Measurements from ENCODE around the gene SMARCB1.

SMARCB1 gene

DNA sequence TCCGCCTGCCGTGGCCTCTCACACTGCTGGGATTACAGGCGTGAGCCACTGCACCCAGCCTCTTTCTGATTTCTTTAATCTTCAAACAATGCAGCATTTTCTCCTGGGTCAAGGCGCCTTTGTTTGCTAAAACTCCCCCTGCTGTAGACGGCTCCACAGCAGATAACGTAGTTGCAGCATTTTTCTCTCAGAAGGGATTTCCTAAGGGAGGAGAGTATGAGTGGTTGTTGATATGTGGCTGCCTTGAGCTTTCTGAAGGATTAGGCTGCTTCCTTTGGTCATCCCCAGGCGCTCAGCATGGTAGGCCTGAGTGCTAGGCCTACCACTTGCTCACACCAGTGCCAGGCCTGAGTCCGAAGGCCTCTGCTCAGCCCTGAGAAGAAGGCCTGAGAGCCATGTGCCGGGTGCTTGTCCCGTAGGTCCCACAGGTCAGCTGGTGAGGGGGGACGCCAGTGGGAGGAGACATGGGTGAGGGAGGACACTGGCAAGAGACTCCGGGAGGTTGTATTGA is 18.1 kb downstream of the SMARCB1 start:
- DNase-seq, result no peak

DNA sequence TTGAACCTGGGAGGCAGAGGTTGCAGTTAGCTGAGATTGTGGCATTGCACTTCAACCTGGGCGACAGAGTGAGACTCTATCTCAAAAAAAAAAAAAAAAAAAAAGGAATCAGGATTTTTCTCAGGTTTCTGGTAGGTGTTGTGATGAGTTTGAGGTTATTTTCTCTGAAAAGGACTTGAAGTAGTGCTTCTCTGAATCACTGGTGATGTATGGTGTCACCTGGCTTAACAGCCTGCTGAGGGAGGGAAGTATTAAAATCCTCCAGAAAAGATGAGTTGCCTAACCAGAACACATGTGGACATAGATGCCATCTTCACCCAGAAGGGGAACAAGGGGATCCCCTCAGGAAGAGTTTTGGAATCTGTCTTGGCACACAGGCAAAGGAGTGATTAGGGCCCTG is 20.1 kb downstream of the SMARCB1 start:
- no peak for DNase-seq

DNA sequence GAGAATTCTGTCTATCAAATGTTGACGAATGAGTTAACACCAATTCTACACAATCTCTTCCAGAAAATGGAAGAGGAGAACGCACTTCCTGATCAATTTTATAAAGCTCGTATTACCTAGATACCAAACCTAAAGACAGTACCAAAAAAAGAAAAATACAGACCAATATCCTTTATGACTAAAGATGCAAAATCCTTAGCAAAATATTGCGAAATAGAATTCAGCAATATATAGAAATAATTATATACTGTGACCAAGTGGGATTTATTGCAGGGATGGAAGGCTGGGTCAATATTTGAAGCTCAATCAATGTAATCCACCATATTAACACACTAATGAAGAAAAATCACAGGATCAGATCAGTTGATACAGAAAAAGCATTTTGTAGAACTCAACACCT is 25.6 kb downstream of the SMARCB1 start:
- no peak for DNase-seq

DNA sequence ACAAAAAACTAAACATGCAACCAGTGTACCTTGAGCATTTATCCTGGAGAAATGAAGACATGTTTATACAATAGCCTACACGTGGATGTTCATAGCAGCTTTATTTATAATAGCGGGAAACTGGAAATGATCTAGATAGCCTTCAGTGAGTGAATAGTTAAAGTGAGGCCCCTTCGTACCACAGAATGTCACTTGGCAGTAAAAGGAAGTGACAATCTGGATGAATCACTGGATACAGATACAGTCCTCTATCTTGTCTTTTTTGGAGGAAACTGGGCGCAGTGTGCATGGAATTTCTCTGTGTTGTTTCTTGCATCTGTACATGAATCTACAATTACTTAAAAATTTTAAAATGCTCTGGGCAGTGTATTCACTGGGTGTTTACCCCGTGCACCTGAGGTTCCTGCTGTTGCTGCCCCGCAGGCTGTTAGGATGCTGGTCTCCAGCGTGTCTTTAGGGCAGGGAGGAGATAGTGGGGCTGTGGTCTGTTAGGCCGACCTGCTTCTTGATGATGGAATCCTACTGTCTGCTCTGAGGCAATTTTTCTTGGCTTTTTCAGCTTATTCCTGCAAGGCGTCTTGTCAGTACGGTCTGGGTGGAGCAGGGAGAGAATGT is 28.9 kb downstream of the SMARCB1 start:
- no peak for DNase-seq

DNA sequence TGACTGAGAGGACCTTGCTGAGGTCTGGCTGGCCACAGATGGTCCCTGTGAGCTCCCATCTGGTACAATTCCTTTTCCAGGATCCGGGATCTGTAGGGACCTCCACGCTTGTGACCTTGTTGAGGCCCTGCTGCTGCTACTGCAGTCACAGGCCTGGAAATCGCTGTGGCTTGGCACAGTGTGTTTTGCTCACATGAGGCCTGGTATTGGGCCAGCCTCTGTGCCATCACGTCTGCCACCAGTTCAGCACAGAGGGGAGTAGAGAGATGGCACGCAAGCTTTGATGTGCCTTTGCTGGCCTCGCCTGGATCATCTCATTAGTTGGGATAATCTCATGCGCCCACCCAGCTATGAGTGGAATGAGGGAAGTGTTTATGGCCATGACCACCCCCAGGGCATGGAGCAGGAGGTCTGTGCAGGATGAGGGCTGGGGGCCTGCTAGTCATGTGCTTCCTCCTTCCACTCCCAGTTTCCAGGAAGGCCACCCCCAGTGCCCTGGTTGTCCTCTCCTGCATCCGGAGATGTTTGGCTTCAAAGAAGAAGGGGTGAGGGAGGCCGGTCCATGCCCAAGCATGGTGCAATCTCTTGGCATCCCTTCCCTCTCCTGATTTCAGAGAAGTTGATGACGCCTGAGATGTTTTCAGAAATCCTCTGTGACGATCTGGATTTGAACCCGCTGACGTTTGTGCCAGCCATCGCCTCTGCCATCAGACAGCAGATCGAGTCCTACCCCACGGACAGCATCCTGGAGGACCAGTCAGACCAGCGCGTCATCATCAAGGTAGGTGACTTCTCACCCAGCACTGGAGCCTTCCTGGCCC is 29.6 kb downstream of the SMARCB1 start:
- DNase-seq, result no peak

DNA sequence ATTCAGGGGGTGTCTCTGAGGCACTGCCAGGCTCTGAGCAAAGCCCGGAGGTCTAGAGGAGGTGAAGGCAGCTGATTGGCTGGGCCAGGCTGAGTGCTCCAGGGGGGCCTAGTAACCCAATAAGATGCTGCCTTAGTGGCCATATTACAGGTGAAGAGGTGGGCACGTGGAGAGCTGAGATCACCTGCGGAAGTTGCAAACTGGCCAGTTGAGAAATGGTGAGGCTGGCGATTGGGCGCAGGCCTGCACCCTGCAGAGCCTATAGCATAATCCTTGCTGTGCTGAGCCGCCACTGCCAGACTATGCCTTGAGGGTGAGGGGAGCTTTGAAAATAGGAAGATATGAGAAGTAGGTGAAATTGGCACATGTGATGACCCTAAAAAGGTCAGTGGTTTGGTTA is 30.4 kb downstream of the SMARCB1 start:
- DNase-seq, result no peak

DNA sequence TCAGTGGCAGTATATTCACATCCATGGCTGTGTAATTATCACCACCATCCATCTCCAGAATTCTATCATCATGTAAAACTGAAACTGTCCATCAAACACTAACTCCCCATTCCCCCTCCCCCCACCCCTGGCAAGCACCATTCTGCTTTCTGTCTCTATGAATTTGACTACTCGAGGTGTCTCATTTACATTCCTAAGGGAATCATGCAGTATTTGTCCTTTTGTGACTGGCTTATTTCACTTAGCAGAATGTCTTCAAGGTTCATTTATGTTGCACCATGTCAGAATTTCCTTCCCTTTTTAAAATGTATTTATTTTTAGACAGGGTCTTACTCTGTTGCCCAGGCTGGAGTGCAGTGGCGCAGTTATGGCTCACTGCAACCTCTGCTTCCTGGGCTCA is 31.8 kb downstream of the SMARCB1 start:
- no peak for DNase-seq

DNA sequence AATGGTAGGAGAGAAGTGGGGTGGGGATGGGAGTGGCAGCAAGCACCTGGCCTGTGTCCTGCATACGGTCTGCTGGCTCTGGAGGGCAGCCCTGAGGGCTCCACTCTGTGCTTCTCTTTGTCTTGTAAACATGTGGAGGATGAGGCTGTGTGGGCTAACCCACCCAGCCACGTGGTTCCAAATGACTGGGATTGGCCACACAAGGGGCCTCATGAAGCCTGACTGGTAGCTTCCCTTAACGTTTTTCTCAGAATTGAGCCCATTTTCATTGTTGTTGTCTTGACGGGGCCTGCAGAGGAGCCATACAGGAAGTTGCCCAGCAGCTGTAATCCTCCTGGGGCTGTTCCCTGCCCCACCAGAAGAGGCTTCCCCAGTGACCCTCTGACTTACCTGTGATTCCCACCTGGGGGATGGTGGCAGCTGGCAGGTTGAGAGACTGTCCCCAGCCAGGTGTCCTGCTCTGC is 34.0 kb downstream of the SMARCB1 start:
- DNase-seq, result peak; percentile 15

DNA sequence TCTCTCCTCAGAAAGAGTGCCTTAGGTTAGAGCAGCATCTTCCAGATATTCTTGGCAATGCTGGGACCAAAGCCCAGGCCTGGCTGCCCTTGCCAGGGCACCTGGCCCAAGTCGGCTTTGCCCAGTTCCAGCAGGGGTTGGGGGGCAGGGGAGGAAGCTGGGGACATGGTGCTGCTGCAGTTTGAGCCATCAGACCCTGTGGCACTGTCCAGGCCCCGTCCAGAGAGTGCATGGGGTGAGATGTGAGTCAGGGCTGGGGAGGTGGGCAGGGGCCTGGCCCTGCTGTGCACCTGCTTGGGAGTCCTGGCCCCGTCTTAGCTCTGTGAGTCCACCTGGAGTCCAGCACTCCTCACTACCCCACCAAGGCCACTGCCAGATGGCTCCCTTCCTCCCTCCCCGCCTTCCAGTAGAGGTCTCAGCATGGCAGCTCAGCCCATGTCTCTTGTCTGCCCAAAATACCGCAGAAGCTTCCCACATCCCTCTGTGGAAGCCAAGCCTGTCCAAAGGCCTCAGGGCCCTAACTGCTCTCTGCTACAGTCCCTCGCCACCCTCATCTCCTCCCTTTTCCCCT is 35.4 kb downstream of the SMARCB1 start:
- no peak for DNase-seq

DNA sequence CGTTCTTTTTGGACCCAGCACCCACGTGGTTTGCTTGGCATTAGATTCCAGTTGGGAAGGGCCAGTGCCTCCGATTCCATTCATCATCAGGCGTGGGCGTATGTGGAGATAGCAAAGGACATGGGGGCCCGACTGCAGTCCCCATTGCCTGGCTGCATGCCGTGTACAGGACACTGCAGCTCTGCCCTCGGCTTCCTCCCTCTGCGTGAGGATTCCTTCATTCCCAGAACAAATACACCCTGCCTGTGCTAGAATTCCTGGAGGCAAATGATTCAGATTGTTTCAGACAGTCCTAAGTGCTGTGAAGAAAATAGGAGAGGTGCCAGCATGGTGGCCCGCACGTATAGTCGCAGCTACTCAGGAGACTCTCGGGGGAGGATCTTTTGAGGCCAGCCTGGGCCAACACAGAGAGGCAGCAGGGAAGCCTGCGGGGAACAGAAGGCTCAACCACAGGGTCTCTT is 36.6 kb downstream of the SMARCB1 start:
- no peak for DNase-seq

DNA sequence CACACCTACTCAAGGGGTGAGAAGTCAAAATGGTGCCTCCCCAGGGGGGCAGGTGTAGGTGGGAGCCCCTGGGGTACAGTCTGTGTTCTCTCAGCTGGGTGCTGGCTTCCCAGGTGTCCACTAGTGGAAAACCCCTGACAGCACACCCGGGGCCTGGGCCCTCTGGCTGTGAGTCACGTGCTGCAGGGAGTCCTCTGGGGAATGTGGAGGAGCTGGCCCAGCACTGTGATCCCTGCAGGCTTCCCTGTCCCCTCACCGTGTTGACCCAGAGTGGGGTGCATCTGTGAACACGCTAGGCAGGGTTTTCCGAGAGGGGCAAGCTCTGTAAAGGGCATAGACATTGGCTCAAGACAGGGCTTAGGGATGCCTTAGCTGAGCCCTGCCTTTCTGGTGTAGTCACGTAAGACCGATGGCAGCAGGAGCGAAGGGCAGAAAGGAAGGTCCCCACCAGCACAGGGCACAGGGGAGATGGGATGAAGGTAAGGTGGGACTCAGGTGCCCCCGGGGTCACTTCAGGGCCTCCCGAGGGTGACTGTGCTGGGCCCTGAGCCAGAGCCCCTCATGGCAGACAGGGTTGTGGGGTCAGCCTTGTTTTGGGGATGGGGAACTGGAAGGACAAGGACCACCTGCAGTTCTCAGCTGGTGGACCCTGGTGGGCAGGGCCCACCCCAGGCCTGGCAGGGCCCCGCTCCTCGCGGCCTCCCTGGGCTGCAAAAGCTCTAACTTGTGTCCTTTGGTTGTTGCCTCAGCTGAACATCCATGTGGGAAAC is 37.9 kb downstream of the SMARCB1 start:
- DNase-seq, result no peak

DNA sequence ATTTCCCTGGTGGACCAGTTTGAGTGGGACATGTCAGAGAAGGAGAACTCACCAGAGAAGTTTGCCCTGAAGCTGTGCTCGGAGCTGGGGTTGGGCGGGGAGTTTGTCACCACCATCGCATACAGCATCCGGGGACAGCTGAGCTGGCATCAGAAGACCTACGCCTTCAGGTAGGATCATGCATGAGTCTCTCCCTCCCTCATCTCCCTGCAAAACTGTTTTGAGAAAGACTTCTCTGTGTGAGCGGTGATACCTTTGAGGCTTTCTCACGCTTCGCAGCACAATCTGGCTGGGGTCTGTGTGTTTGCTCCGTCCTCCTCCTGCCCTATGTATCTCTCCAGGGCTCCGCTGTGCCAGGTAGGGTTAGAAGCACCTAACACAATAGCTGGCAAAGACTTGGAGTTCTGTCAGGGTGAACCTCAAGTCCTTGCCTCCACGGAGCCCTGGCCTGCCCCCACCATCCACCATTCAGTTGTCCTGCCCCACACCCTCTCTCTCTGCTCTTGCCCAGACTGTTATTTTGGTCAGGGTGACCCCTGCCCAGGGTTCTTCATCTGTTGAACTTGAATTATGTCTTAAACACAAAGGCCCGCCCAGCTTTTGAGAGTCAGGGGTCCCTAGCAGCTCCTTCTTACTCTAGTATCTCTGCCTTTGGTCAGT is 38.6 kb downstream of the SMARCB1 start:
- DNase-seq, result no peak

DNA sequence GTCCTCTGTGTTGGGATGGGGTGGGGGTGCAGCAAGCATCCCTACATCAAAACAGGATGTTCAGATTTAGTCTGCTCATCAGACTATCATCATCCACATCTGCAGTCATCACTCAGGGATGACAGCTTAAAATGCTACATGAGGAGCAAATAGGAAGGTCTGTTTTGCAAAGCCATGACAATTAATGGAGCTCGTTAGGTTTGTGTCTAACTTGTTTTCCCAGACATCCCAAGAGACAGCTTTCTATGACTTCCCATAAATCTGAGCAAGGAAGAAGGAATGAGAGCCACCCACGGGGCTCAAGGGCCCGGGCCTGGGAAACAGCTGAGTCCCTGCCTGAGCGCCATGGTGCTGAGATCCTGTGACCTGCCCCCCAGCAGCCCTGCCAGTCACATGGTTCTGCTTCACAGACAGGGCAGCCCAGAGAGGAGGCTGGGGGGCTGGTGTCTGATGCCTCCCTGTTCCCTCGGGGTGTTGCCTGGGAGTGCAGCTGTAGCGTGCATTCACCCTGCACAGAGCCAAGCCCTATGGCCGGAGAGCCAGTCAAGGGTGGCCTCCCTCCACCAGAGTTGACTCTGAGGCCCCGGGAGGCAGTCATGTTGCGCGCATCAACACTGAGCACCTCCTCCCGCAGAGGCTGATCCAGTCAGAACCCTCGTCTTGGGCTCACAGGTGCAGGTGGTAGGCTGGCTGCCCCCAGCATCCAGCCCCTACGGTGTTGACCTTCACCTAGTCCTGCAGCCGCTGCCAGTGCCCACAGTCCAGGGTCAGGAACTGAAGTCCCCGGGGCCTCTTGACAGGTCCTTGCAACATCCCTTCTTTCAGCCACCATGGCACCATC is 40.0 kb downstream of the SMARCB1 start:
- DNase-seq, result no peak

DNA sequence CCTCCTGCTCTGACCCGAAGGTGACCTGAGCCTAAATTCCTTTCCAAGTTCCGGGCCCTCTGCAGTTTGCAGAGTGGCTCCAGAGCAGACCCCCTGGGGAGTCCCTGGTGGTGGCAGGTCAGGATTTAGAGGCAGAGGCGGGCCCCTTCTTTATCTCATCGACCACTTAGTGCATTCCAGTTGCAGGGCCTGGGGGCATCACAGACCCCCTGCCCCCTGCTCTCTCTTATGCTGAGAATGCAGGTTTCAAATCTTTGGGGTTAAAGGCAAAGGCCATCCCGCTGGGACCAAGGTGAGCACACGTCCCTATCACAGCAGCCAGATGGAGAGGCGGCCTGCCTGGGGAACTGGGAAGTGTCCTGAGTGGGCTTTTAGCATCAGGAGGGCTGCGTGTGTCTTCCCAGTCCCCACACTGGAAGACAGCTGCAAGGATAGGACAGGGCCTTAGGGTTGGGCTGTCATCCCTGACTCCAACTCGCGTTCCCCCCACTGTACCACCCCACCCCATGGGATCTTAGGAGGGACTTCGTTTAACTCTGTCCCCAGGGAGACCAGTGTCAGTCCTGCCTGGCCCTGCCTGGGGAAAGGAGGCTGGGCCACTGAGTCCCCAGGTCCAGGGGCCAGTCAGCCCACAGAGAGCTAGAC is 40.7 kb downstream of the SMARCB1 start:
- DNase-seq, result no peak

DNA sequence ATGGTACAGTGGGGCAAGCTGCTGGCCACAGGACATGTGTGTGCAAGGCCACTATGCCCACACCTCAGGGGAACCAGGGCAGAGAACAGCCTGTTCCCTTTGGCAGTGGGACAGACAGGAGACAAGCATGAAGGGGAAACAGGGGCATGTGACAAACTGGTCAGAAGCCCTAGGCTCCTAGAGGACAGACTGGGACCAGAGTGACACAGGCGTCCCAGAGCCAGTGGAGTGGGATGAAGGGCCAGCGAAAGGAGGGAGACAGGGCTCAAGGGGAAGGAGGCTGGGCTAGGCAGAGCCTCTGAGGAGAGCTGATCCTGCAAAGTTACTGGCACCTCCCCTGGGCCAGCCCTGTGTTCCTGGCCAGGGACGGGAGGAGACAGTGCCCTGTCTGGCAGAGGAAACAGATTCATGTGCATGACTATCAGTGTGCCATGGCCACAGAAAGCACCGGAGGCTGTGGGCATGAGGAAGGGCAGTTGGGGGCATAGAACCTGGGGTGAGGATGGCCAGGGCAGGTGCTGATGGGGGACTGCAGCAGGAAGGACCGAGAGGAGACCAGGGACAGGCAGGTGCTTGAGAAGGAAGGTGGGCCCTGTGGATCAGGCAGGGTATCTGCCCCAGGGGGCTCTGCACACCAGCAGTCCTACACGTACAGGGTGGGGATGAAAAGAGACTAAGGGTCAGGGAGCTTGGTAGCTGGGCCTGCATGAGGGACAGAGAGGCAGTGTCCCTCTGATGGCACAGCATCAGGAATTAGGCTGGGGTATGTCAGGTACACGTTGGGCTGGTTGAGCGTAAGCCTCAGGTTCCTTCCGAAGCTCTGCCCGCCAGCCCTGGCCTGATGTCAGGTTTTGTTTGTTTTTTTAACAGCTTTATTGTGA is 42.3 kb downstream of the SMARCB1 start:
- DNase-seq, result no peak

DNA sequence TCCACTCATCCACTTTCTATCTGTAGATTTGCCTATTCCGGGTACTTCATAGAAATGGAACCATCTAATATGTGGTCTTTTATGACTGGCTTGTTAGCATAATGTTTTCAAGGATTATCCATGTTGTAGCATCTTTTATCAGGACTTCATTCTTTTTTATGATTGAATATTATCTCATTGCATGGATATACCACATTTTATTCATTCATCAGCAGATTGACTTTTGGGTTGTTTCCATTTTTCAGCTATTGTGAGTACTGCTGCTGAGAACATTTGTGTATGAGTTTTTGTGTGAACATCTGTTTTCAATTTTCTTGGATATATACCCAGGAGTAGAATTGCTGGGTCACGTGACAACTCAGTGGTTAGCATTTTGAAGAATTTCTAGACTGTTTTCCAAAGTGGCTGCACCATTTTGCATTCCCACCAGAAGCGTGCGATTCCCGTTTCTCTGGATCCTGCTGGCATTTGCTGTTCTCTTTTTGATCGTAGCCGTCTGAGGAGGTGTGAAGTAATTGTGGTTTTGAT is 43.1 kb downstream of the SMARCB1 start:
- no peak for DNase-seq

DNA sequence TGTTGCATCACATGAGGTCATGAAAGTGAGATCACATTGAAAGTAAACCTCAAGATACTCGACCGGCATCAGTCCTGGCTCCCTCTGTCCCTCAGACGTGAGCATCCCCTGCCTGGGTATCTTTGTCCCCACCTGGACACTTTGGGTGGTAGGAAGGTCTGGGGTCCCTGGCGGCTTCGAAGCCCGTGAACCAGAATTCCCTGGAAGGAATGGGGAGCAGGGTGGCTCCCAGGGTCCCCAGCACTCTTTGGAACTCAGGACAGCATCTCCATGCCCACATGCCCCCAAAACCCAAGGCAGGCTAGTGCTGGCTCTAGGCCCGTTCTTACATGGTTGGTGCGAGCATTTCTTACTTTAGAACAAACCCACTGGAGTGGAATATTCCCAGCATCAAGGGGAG is 44.5 kb downstream of the SMARCB1 start:
- no peak for DNase-seq

DNA sequence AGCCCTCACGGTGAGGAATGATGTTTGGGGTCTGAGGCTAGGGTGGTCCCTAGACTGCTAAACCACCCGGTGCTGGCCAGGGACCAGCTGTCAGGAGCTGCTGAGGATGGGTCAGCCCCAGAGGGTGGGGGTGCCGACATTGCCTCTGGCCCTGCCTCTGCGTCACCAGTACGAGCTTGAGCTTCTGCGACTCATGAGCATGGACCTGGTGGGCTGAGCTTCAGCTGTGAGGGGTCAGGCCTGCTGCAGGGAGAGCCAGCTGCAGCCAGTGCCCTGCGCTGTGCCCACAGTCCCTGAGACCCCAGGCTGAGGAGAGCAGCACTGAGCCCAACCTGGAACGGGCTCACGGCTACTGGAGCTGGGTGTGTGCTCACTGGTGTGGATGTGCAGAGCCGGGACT is 45.0 kb downstream of the SMARCB1 start:
- DNase-seq, result no peak

DNA sequence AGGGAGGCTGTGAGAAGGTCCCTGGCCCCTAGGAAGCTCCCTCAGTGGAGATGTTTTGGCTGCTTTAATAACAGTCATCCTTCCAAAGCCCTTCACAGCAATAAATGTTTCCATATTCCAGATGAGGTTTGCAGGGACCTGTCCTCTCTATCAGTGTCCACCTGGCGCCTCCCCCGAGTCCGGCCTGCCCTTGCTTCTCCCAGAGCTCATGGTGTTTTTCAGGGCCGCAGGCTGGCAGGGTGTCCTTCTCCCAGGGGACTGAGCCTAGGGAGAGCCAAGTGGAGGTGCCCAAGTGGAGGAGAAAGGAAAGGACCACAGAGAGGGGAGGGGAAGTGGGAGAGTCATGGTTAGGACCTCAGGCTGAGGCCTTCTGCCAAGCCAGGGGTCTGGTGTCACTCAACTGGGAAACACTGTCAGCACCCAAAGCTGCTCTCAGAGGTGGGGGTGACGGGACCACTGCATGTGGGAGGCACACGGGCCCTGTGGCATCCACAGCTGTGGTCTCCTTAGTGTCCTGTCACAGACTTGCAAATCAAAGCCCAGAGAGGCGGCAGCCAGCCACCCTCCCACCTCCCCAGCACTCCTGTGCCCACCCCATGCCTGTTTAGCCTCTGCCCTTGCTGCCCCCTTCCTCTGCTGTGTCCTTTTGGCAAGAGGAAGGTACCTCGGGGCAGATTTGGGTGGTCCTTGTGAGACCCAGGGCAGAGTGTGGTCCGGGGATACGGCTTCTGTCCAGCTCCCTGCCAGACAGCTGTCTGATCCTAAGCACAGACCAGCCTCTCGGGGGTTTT is 45.7 kb downstream of the SMARCB1 start:
- DNase-seq, result no peak
